SK-N-SH (cell line): ENCODE measurements around the gene PCP2. TPM values are rescaled to one million over a fixed set of nuclear protein-coding genes. Genes with fewer than 3 reads are reported as not detected.

ENCODE experiments used
- CTCF ChIA-PET: fragments of 300-600, 350-600 bp; formaldehyde crosslinking; extraction: SDS; loops from one replicate; lab custom pipeline; 2021; lab: Yijun Ruan, JAX
- POLR2A ChIA-PET: fragments of 350-600 bp; sonication (Branson Sonifier 250); formaldehyde crosslinking; extraction: SDS; loops from one replicate; lab custom pipeline; 2020; ENCODE audit warnings: antibody characterized with exemption, inconsistent platforms; lab: Yijun Ruan, JAX
- DNase-seq: peaks from one replicate; pipeline ENCODE4 v3.0.0; 2012
- H2AFZ ChIP-seq: fragments of 200-600 bp; sonication (generic); 2 replicates; pipeline ENCODE4 v1.8.1; 2016; ENCODE audit warnings: antibody characterized with exemption, mild to moderate bottlenecking, low read depth
- H3F3A ChIP-seq: fragments of 200-600 bp; sonication (generic); replicated peaks from 2 replicates; pipeline ENCODE3; 2016; ENCODE audit warnings: antibody characterized with exemption, mild to moderate bottlenecking; ENCODE audit not compliant: insufficient read depth
- H3K27ac ChIP-seq, 2 experiments: fragments of 200-500 bp in 1 of 2; fragments of 200-600 bp in 1 of 2; sonication (Bioruptor generic) in 1 of 2; sonication (generic), shearing (Covaris generic) in 1 of 2; 2 replicates each; pipeline versions ENCODE4 v1.5.1 to v1.6.1; 2014 to 2016; ENCODE audit warnings: low read depth in 2 of 2, inconsistent platforms in 1 of 2, low read length in 1 of 2, mild to moderate bottlenecking in 1 of 2, mixed read lengths in 1 of 2
- H3K27me3 ChIP-seq: fragments of 200-600 bp; sonication (generic), shearing (Covaris generic); 2 replicates; pipeline ENCODE4 v1.6.1; 2016; ENCODE audit warnings: mixed run types; ENCODE audit not compliant: insufficient read depth
- H3K36me3 ChIP-seq, 2 experiments: fragments of 200-500 bp in 1 of 2; fragments of 200-600 bp in 1 of 2; sonication (Bioruptor generic) in 1 of 2; sonication (generic) in 1 of 2; replicated peaks in 1 of 2; 2 replicates each; pipeline versions ENCODE3 to v1.5.1; 2014 to 2016; ENCODE audit warnings: low read length in 1 of 2, mild to moderate bottlenecking in 1 of 2; ENCODE audit not compliant: insufficient read depth in 2 of 2, control insufficient read depth in 1 of 2
- H3K4me1 ChIP-seq, 2 experiments: fragments of 200-500 bp in 1 of 2; fragments of 200-600 bp in 1 of 2; sonication (Bioruptor generic) in 1 of 2; sonication (generic), shearing (Covaris generic) in 1 of 2; 2 replicates each; pipeline versions ENCODE4 v1.5.1 to v1.6.1; 2014 to 2016; ENCODE audit warnings: low read depth in 1 of 2, low read length in 1 of 2, mixed run types in 1 of 2; ENCODE audit not compliant: insufficient read depth in 2 of 2, control insufficient read depth in 1 of 2
- H3K4me2 ChIP-seq: fragments of 200-600 bp; sonication (generic), shearing (Covaris generic); 2 replicates; pipeline ENCODE4 v1.6.1; 2017; ENCODE audit warnings: mixed run types
- H3K4me3 ChIP-seq, 2 experiments: fragments of 200-500 bp in 1 of 2; fragments of 200-600 bp in 1 of 2; sonication (Bioruptor generic) in 1 of 2; sonication (generic), shearing (Covaris generic) in 1 of 2; 2 replicates each; pipeline versions ENCODE4 v1.5.1 to v1.8.1; 2014 to 2016; ENCODE audit warnings: low read depth in 2 of 2, inconsistent platforms in 1 of 2, low read length in 1 of 2, mild to moderate bottlenecking in 1 of 2, mixed read lengths in 1 of 2, moderate library complexity in 1 of 2
- H3K79me2 ChIP-seq: fragments of 200-600 bp; sonication (generic); 2 replicates; pipeline ENCODE4 v1.8.1; 2017; ENCODE audit warnings: mild to moderate bottlenecking; ENCODE audit not compliant: insufficient read depth
- H3K9ac ChIP-seq: fragments of 200-600 bp; sonication (generic); 2 replicates; pipeline ENCODE4 v1.6.1; 2017; ENCODE audit warnings: mixed run types
- H3K9me2 ChIP-seq: fragments of 200-600 bp; sonication (generic); 2 replicates; pipeline ENCODE4 v1.6.1; 2017; ENCODE audit warnings: mixed run types
- H3K9me3 ChIP-seq: fragments of 200-600 bp; sonication (generic); 2 replicates; pipeline ENCODE4 v1.6.1; 2017; ENCODE audit warnings: mixed run types, mild to moderate bottlenecking, moderate library complexity
- H4K20me1 ChIP-seq: fragments of 200-600 bp; sonication (generic); 2 replicates; pipeline ENCODE4 v1.6.1; 2017; ENCODE audit warnings: mild to moderate bottlenecking, mixed run types; ENCODE audit not compliant: insufficient read depth
- CHD2 ChIP-seq: fragments of 150-350 bp; IDR thresholded peaks from 2 replicates; pipeline ENCODE4 v1.6.1; 2018; ENCODE audit warnings: low read length; ENCODE audit not compliant: partially characterized antibody
- ELF1 ChIP-seq: IDR thresholded peaks from 2 replicates; pipeline ENCODE4 v1.4.0; 2012
- FOXM1 ChIP-seq: IDR thresholded peaks from 2 replicates; pipeline ENCODE4 v1.4.0; 2012; ENCODE audit warnings: low read depth, mild to moderate bottlenecking
- GATA2 ChIP-seq: sonication (generic); formaldehyde crosslinking; IDR thresholded peaks from 2 replicates; pipeline ENCODE4 v1.5.0; 2020; ENCODE audit warnings: mild to moderate bottlenecking, missing genetic modification reagents
- IRF3 ChIP-seq: fragments of 150-350 bp; IDR thresholded peaks from 2 replicates; pipeline ENCODE4 v1.6.1; 2016; ENCODE audit warnings: mild to moderate bottlenecking, low read depth, low read length
- NRF1 ChIP-seq: IDR thresholded peaks from 2 replicates; pipeline ENCODE4 v1.6.1; 2012; ENCODE audit warnings: low read depth, mild to moderate bottlenecking, low read length
- PBX3 ChIP-seq: IDR thresholded peaks from 2 replicates; pipeline ENCODE4; 2012
- POLR2AphosphoS5 ChIP-seq: IDR thresholded peaks from 2 replicates; pipeline ENCODE4 v1.6.1; 2012; ENCODE audit warnings: low read depth, low read length
- RXRA ChIP-seq: IDR thresholded peaks from 2 replicates; pipeline ENCODE4 v1.4.0; 2012; ENCODE audit warnings: low read depth, mild to moderate bottlenecking, borderline replicate concordance
- SIN3A ChIP-seq: IDR thresholded peaks from 2 replicates; pipeline ENCODE4 v1.6.1; 2012; ENCODE audit warnings: low read depth, mild to moderate bottlenecking, low read length, moderate library complexity, borderline replicate concordance
- TCF12 ChIP-seq: IDR thresholded peaks from 2 replicates; pipeline ENCODE4 v1.4.0; 2012
- WGBS: methylation state at CpG from one replicate; pipeline ENCODE4 v1.1.6; 2017; ENCODE audit warnings: low lambda C conversion rate; 5-methylcytosine and 5-hydroxymethylcytosine counted together
- polyA plus RNA-seq, 3 experiments: library from polyadenylated mRNA; depleted of rRNA; stranded (reverse); fragments of >200 nt; gene quantifications; 2 replicates each; pipeline ENCODE4 v1.2.3, GENCODE V29; 2012
- TF ChIP-seq, protein P1 (sequence below): fragments of 150-350 bp; IDR thresholded peaks from 2 replicates; pipeline ENCODE4 v1.6.1; 2017; ENCODE audit warnings: antibody characterized with exemption, low read length, low read depth, borderline replicate concordance

PCP2 gene
- polyA plus RNA-seq, 1 of the 3 experiments (the other 2 are of a cell fraction), result not detected

- Histone ChIP-seq H3K9me3 (no peaks in the 10 kb centered on the region), H2AFZ (no peak overlapping the region)
- no peak for TF ChIP-seq ELF1
- TF ChIP-seq IRF3, result no peak
- no peak for TF ChIP-seq FOXM1
- no peak for TF ChIP-seq CHD2
- TF ChIP-seq, protein P1, sequence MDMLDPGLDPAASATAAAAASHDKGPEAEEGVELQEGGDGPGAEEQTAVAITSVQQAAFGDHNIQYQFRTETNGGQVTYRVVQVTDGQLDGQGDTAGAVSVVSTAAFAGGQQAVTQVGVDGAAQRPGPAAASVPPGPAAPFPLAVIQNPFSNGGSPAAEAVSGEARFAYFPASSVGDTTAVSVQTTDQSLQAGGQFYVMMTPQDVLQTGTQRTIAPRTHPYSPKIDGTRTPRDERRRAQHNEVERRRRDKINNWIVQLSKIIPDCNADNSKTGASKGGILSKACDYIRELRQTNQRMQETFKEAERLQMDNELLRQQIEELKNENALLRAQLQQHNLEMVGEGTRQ, result no peak
- TF ChIP-seq PBX3, result no peak
- TF ChIP-seq NRF1, result no peak
- TF ChIP-seq, all 33 proteins: peak for 0
- Histone ChIP-seq H3F3A (no peaks in the 10 kb centered on the region), H3K4me3 (no peak overlapping the region), H3K79me2 (no peaks in the 10 kb centered on the region), H3K36me3 (no peaks in the 10 kb centered on the region), H3K4me1 (no peaks in the 10 kb centered on the region), H3K4me2 (no peak overlapping the region), H4K20me1 (no peaks in the 10 kb centered on the region), H3K27me3 (peaks cover 57% of the 10 kb centered on the region), H3K27ac (no peak overlapping the region), H3K9ac (no peak overlapping the region), H3K9me2 (no peaks in the 10 kb centered on the region)
- WGBS, result 8% methylated on average over 9 of the region's 9 CpGs
- ChIA-PET CTCF (interaction anchor here (2.3 to 2.9 kb wide), 2 partner anchors 8 to 104 kb away, joined by 11 to 12 read pairs; partner anchors contain the start of gene TRAPPC5), POLR2A (no interaction called here)
- no peak for DNase-seq
Measured at GRCh38 chr19:7672522-7672921, 39.0 kb upstream of the PCP2 start.

GRCh38 chr19:7670790-7671189 is 37.3 kb upstream of the PCP2 start:
- Histone ChIP-seq H4K20me1 (no peaks in the 10 kb centered on the region), H3K36me3 (no peaks in the 10 kb centered on the region), H2AFZ (no peak overlapping the region), H3K27ac (no peak overlapping the region), H3K9me2 (no peaks in the 10 kb centered on the region), H3K9me3 (no peaks in the 10 kb centered on the region), H3K9ac (no peak overlapping the region), H3K4me3 (no peak overlapping the region), H3K79me2 (no peaks in the 10 kb centered on the region), H3K4me2 (no peak overlapping the region), H3K4me1 (no peaks in the 10 kb centered on the region), H3K27me3 (peaks cover 57% of the 10 kb centered on the region), H3F3A (no peaks in the 10 kb centered on the region)
- WGBS, result 5% methylated on average over 7 of the region's 9 CpGs
- POLR2A ChIA-PET, result no interaction called here
- no peak for DNase-seq
- TF ChIP-seq TCF12, result no peak
- no peak for TF ChIP-seq RXRA
- TF ChIP-seq SIN3A, result no peak
- no peak for TF ChIP-seq GATA2 (CRISPR knock-in tag)
- no peak for TF ChIP-seq POLR2AphosphoS5
- CTCF ChIA-PET, result interaction anchor here (0.9 to 4.3 kb wide), 5 partner anchors 10 to 316 kb away, joined by 3 to 16 read pairs (median 4); partner anchors contain the start of gene TRAPPC5
